ENCODE data around the gene MYO16. TPM values are rescaled to one million over a fixed set of nuclear protein-coding genes. Genes with fewer than 3 reads are reported as not detected.

The MYO16 gene
- total RNA-seq, 1 donor: not detected

DNA sequence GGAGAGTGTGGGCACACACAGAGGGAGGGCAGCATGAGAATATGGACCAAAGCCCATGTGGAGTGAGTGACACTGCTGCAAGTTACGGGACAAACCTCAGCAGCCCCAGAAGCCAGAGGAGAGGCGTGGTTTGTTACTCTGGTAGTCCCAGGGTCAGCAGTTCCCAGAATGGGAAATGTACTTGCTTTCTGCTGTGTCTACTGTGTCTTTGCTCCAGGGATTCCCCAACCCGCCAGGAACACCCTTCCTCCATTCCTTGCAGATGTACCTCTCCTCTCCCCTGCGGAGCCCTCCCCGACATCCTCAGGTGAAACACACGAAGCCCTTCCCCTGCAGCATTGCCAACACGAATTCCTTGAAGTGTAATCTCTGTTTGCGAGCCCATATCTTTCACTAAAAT, 47.2 kb downstream of the MYO16 start:
- no peaks in the 10 kb centered on the region for H3K36me3 ChIP-seq (ENCODE audit: insufficient read depth, low read length)
- H2AFZ ChIP-seq (ENCODE audit: low read length): no peak overlapping the region
- H3K27ac ChIP-seq (ENCODE audit: low read depth, low read length): no peak overlapping the region
- TF ChIP-seq, protein P1, sequence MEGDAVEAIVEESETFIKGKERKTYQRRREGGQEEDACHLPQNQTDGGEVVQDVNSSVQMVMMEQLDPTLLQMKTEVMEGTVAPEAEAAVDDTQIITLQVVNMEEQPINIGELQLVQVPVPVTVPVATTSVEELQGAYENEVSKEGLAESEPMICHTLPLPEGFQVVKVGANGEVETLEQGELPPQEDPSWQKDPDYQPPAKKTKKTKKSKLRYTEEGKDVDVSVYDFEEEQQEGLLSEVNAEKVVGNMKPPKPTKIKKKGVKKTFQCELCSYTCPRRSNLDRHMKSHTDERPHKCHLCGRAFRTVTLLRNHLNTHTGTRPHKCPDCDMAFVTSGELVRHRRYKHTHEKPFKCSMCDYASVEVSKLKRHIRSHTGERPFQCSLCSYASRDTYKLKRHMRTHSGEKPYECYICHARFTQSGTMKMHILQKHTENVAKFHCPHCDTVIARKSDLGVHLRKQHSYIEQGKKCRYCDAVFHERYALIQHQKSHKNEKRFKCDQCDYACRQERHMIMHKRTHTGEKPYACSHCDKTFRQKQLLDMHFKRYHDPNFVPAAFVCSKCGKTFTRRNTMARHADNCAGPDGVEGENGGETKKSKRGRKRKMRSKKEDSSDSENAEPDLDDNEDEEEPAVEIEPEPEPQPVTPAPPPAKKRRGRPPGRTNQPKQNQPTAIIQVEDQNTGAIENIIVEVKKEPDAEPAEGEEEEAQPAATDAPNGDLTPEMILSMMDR (IDR thresholded peaks at IDR 0.05; ENCODE audit: extremely low read depth, low read depth, low read length): no peak
- no peaks in the 10 kb centered on the region for H4K20me1 ChIP-seq (ENCODE audit: insufficient read depth, low read length)
- DNase-seq (ENCODE audit: insufficient read length, low spot score, missing footprints): no peak
- peaks cover 2% of the 10 kb centered on the region for H3K9me3 ChIP-seq (ENCODE audit: low read depth, low read length)
- no peaks in the 10 kb centered on the region for H3K4me1 ChIP-seq (ENCODE audit: insufficient read depth, low read length)
- H3K27me3 ChIP-seq (ENCODE audit: insufficient read depth, low read length): no peaks in the 10 kb centered on the region
- H3K79me2 ChIP-seq (ENCODE audit: insufficient read depth, low read length): no peaks in the 10 kb centered on the region
- H3K4me3 ChIP-seq (ENCODE audit: insufficient read depth, low read length): no peak overlapping the region
- H3K4me2 ChIP-seq (ENCODE audit: insufficient read depth, low read length): no peak overlapping the region

DNA sequence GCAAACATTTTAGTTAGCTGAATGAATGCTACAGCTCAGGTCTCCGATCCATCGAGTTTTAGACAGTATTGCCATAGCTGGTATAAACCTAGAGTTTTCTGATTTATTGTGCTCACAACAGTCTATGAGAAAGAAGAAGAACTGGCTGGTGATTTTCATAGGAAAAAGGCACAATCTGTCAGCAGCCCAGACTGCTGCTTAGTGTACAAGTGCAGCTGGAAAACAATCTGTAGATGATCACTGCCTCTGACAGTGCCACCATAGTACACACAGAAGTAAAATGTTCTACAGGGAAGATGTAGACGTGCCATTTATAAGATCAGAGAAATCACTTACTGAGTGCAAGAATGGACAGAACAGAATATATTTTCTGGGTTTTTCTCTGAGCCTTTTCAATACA, 48.4 kb downstream of the MYO16 start:
- H3K4me2 ChIP-seq (ENCODE audit: insufficient read depth, low read length): no peak overlapping the region
- no peak overlapping the region for H3K27ac ChIP-seq (ENCODE audit: low read depth, low read length)
- H3K9me3 ChIP-seq (ENCODE audit: low read depth, low read length): peaks cover 2% of the 10 kb centered on the region
- H4K20me1 ChIP-seq (ENCODE audit: insufficient read depth, low read length): no peaks in the 10 kb centered on the region
- no peaks in the 10 kb centered on the region for H3K27me3 ChIP-seq (ENCODE audit: insufficient read depth, low read length)
- no peak for DNase-seq (ENCODE audit: insufficient read length, low spot score, missing footprints)
- no peak overlapping the region for H3K4me3 ChIP-seq (ENCODE audit: insufficient read depth, low read length)
- no peaks in the 10 kb centered on the region for H3K36me3 ChIP-seq (ENCODE audit: insufficient read depth, low read length)
- no peaks in the 10 kb centered on the region for H3K4me1 ChIP-seq (ENCODE audit: insufficient read depth, low read length)
- TF ChIP-seq, protein P1 (IDR thresholded peaks at IDR 0.05; ENCODE audit: extremely low read depth, low read depth, low read length): no peak
- no peaks in the 10 kb centered on the region for H3K79me2 ChIP-seq (ENCODE audit: insufficient read depth, low read length)
- H2AFZ ChIP-seq (ENCODE audit: low read length): no peak overlapping the region

DNA sequence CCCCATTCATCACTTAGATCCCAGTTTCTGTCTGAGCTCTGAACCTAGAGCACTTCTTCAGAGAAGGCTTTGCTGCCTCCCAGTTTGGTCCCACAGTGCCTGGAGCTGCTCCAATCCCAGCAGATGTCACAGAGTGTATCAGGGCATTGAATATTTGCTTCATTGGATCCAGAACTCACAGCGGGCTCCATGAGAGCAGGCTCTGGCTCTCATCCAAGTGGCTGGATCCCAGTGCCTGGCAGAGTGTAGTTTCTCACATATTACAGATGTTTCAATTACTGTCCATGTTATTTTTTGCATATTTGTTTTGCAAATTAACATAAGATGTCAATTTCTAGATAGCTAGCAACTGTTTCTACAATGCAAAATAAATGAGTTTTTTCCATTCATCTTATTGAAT, 50.6 kb downstream of the MYO16 start:
- Histone ChIP-seq H3K27me3 (ENCODE audit: insufficient read depth, low read length) (no peaks in the 10 kb centered on the region), H3K79me2 (ENCODE audit: insufficient read depth, low read length) (no peaks in the 10 kb centered on the region), H3K27ac (ENCODE audit: low read depth, low read length) (no peak overlapping the region), H3K4me1 (ENCODE audit: insufficient read depth, low read length) (no peaks in the 10 kb centered on the region), H4K20me1 (ENCODE audit: insufficient read depth, low read length) (no peaks in the 10 kb centered on the region), H3K36me3 (ENCODE audit: insufficient read depth, low read length) (no peaks in the 10 kb centered on the region), H2AFZ (ENCODE audit: low read length) (no peak overlapping the region), H3K9me3 (ENCODE audit: low read depth, low read length) (no peaks in the 10 kb centered on the region), H3K4me2 (ENCODE audit: insufficient read depth, low read length) (no peak overlapping the region), H3K4me3 (ENCODE audit: insufficient read depth, low read length) (no peak overlapping the region)
- TF ChIP-seq, protein P1 (IDR thresholded peaks at IDR 0.05; ENCODE audit: extremely low read depth, low read depth, low read length): no peak
- no peak for DNase-seq (ENCODE audit: insufficient read length, low spot score, missing footprints)

DNA sequence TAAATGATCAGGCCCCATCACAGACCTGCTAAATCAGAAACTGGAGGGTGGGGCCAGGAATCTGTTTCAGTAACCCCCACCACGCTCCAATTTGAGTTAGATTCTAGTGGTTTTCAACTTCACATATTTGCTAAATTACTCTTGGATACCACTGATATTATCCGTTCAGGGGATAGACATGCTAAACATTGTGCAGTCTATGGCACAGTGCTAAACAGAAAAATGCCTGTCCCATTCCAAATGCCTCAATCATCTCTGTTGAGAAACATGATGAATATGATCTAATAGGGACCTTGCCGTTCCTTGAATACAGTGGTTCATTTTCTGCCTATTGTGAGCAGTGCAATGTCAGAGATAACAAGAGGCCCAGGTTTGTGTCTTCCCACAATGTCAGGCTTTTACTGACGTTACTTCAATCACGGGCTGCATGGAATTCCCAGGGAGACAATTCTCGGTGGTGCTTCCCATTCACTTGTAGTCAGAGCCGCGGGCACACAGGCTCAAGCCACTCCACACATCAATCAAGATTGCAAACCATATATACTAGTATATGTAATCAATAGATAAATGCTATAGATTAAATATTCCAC, 52.7 kb downstream of the MYO16 start:
- H3K4me3 ChIP-seq (ENCODE audit: insufficient read depth, low read length): no peak overlapping the region
- no peak for DNase-seq (ENCODE audit: insufficient read length, low spot score, missing footprints)
- no peaks in the 10 kb centered on the region for H3K79me2 ChIP-seq (ENCODE audit: insufficient read depth, low read length)
- no peak overlapping the region for H2AFZ ChIP-seq (ENCODE audit: low read length)
- no peaks in the 10 kb centered on the region for H3K36me3 ChIP-seq (ENCODE audit: insufficient read depth, low read length)
- no peaks in the 10 kb centered on the region for H3K9me3 ChIP-seq (ENCODE audit: low read depth, low read length)
- no peaks in the 10 kb centered on the region for H3K27me3 ChIP-seq (ENCODE audit: insufficient read depth, low read length)
- no peak overlapping the region for H3K4me2 ChIP-seq (ENCODE audit: insufficient read depth, low read length)
- no peak overlapping the region for H3K27ac ChIP-seq (ENCODE audit: low read depth, low read length)
- no peaks in the 10 kb centered on the region for H3K4me1 ChIP-seq (ENCODE audit: insufficient read depth, low read length)
- H4K20me1 ChIP-seq (ENCODE audit: insufficient read depth, low read length): no peaks in the 10 kb centered on the region
- TF ChIP-seq, protein P1 (IDR thresholded peaks at IDR 0.05; ENCODE audit: extremely low read depth, low read depth, low read length): no peak

Measured in osteoblast (primary cell).